ENCODE measurements around the gene NIM1K.

NIM1K gene

GRCh38 chr5:43296835-43297234, 104.8 kb downstream of the NIM1K start:
- H4K12ac ChIP-seq (ENCODE audit: low read depth, low read length), result no peak overlapping the region
- no peak overlapping the region for H2BK120ac ChIP-seq (ENCODE audit: insufficient read depth, low read length, poor library complexity)
- no CpG with 5 or more reads among the region's 2 CpGs for WGBS (ENCODE audit: extremely low coverage, insufficient coverage, insufficient read length)
- no peak overlapping the region for H4K8ac ChIP-seq (ENCODE audit: low read depth, low read length)
- no peak overlapping the region for H4K91ac ChIP-seq (ENCODE audit: low read depth, low read length)
- no peak overlapping the region for H3K23ac ChIP-seq (ENCODE audit: low read length)
- peaks cover 21 to 34% of the 10 kb centered on the region in 2 experiments for H3K36me3 ChIP-seq (ENCODE audit: control insufficient read depth in 1 of 2, insufficient read depth in 2 of 2, low read length in 2 of 2)
- no peak overlapping the region for H2AFZ ChIP-seq (ENCODE audit: insufficient read depth, low read length, poor library complexity)
- H2BK12ac ChIP-seq (ENCODE audit: low read length), result no peak overlapping the region
- H3K9me3 ChIP-seq (ENCODE audit: insufficient read depth, low read depth, low read length), result no peaks in the 10 kb centered on the region
- H2BK5ac ChIP-seq (ENCODE audit: low read depth, low read length, poor library complexity), result no peak overlapping the region
- H3K4me2 ChIP-seq (ENCODE audit: low read length), result no peak overlapping the region
- no peaks in the 10 kb centered on the region for H3K27me3 ChIP-seq (ENCODE audit: insufficient read depth, low read length)
- no peaks in the 10 kb centered on the region for H3K79me2 ChIP-seq (ENCODE audit: control insufficient read depth, insufficient read depth, low read length, poor library complexity)
- DNase-seq, result no peak
- no peak overlapping the region for H2AK5ac ChIP-seq (ENCODE audit: low read length)
- H3K79me1 ChIP-seq (ENCODE audit: low read length), result no peaks in the 10 kb centered on the region
- H3K4ac ChIP-seq (ENCODE audit: low read depth, low read length), result no peak overlapping the region
- no peak overlapping the region for H3K27ac ChIP-seq (ENCODE audit: low read depth, low read length)
- H3K9ac ChIP-seq (ENCODE audit: low read length), result no peak overlapping the region
- no peaks in the 10 kb centered on the region for H3K4me1 ChIP-seq (ENCODE audit: control insufficient read depth in 1 of 2, insufficient read depth in 2 of 2, low read length in 2 of 2)
- no peak overlapping the region for H3K14ac ChIP-seq (ENCODE audit: low read length)
- H3K18ac ChIP-seq (ENCODE audit: low read length), result no peak overlapping the region
- H3K4me3 ChIP-seq (ENCODE audit: low read depth, low read length), result no peak overlapping the region

- WGBS (ENCODE audit: extremely low coverage, insufficient coverage, insufficient read length), result no CpG with 5 or more reads among the region's 5 CpGs
These were observed 106.4 kb downstream of the NIM1K start for GRCh38 chr5:43298443-43298842.

GRCh38 chr5:43300112-43300511, 108.1 kb downstream of the NIM1K start:
- H3K4me1 ChIP-seq (ENCODE audit: control insufficient read depth in 1 of 2, insufficient read depth in 2 of 2, low read length in 2 of 2), result no peaks in the 10 kb centered on the region
- H2BK5ac ChIP-seq (ENCODE audit: low read depth, low read length, poor library complexity), result no peak overlapping the region
- no peak overlapping the region for H4K12ac ChIP-seq (ENCODE audit: low read depth, low read length)
- H3K9me3 ChIP-seq (ENCODE audit: insufficient read depth, low read depth, low read length), result no peaks in the 10 kb centered on the region
- no peak overlapping the region for H3K14ac ChIP-seq (ENCODE audit: low read length)
- peaks cover 4% of the 10 kb centered on the region for H3K79me2 ChIP-seq (ENCODE audit: control insufficient read depth, insufficient read depth, low read length, poor library complexity)
- H3K79me1 ChIP-seq (ENCODE audit: low read length), result no peaks in the 10 kb centered on the region
- no peak overlapping the region for H3K18ac ChIP-seq (ENCODE audit: low read length)
- H3K36me3 ChIP-seq (ENCODE audit: control insufficient read depth in 1 of 2, insufficient read depth in 2 of 2, low read length in 2 of 2), result peaks cover 15 to 23% of the 10 kb centered on the region in 2 experiments
- DNase-seq, result no peak
- WGBS (ENCODE audit: extremely low coverage, insufficient coverage, insufficient read length), result no CpG with 5 or more reads among the region's 1 CpG
- no peak overlapping the region for H3K4me3 ChIP-seq (ENCODE audit: low read depth, low read length)
- H3K27ac ChIP-seq (ENCODE audit: low read depth, low read length), result no peak overlapping the region
- H3K23ac ChIP-seq (ENCODE audit: low read length), result no peak overlapping the region
- H4K8ac ChIP-seq (ENCODE audit: low read depth, low read length), result no peak overlapping the region
- H3K4me2 ChIP-seq (ENCODE audit: low read length), result no peak overlapping the region
- H2AFZ ChIP-seq (ENCODE audit: insufficient read depth, low read length, poor library complexity), result no peak overlapping the region
- H2BK120ac ChIP-seq (ENCODE audit: insufficient read depth, low read length, poor library complexity), result no peak overlapping the region
- H3K27me3 ChIP-seq (ENCODE audit: insufficient read depth, low read length), result no peaks in the 10 kb centered on the region
- H3K9ac ChIP-seq (ENCODE audit: low read length), result no peak overlapping the region
- no peak overlapping the region for H2BK12ac ChIP-seq (ENCODE audit: low read length)
- no peak overlapping the region for H2AK5ac ChIP-seq (ENCODE audit: low read length)
- no peak overlapping the region for H4K91ac ChIP-seq (ENCODE audit: low read depth, low read length)
- peak overlapping the region; percentile 79 for H3K4ac ChIP-seq (ENCODE audit: low read depth, low read length)

More at GRCh38 chr5:43298443-43298842, 106.4 kb downstream of the NIM1K start:
- Histone ChIP-seq H3K4me1 (ENCODE audit: control insufficient read depth in 1 of 2, insufficient read depth in 2 of 2, low read length in 2 of 2) (no peaks in the 10 kb centered on the region), H3K4me2 (ENCODE audit: low read length) (no peak overlapping the region), H2BK5ac (ENCODE audit: low read depth, low read length, poor library complexity) (no peak overlapping the region), H2AK5ac (ENCODE audit: low read length) (no peak overlapping the region), H4K91ac (ENCODE audit: low read depth, low read length) (no peak overlapping the region), H3K79me2 (ENCODE audit: control insufficient read depth, insufficient read depth, low read length, poor library complexity) (peaks cover 4% of the 10 kb centered on the region), H3K4me3 (ENCODE audit: low read depth, low read length) (no peak overlapping the region), H4K12ac (ENCODE audit: low read depth, low read length) (no peak overlapping the region), H4K8ac (ENCODE audit: low read depth, low read length) (no peak overlapping the region), H3K18ac (ENCODE audit: low read length) (no peak overlapping the region), H3K27ac (ENCODE audit: low read depth, low read length) (no peak overlapping the region), H2BK120ac (ENCODE audit: insufficient read depth, low read length, poor library complexity) (no peak overlapping the region), H3K23ac (ENCODE audit: low read length) (no peak overlapping the region), H2BK12ac (ENCODE audit: low read length) (no peak overlapping the region), H3K14ac (ENCODE audit: low read length) (no peak overlapping the region), H3K9ac (ENCODE audit: low read length) (no peak overlapping the region), H3K9me3 (ENCODE audit: insufficient read depth, low read depth, low read length) (no peaks in the 10 kb centered on the region), H3K4ac (ENCODE audit: low read depth, low read length) (peak overlapping the region; percentile 55), H3K36me3 (ENCODE audit: control insufficient read depth in 1 of 2, insufficient read depth in 2 of 2, low read length in 2 of 2) (peaks cover 19 to 29% of the 10 kb centered on the region in 2 experiments), H3K79me1 (ENCODE audit: low read length) (no peaks in the 10 kb centered on the region), H2AFZ (ENCODE audit: insufficient read depth, low read length, poor library complexity) (no peak overlapping the region), H3K27me3 (ENCODE audit: insufficient read depth, low read length) (no peaks in the 10 kb centered on the region)
- no peak for DNase-seq

GRCh38 chr5:43301653-43302091, 109.6 kb downstream of the NIM1K start:
- H3K79me1 ChIP-seq (ENCODE audit: low read length), result no peaks in the 10 kb centered on the region
- H2BK120ac ChIP-seq (ENCODE audit: insufficient read depth, low read length, poor library complexity), result no peak overlapping the region
- H3K9ac ChIP-seq (ENCODE audit: low read length), result no peak overlapping the region
- H4K8ac ChIP-seq (ENCODE audit: low read depth, low read length), result no peak overlapping the region
- no peak overlapping the region for H3K14ac ChIP-seq (ENCODE audit: low read length)
- WGBS (ENCODE audit: extremely low coverage, insufficient coverage, insufficient read length), result no CpG with 5 or more reads among the region's 3 CpGs
- H3K4me3 ChIP-seq (ENCODE audit: low read depth, low read length), result no peak overlapping the region
- H3K79me2 ChIP-seq (ENCODE audit: control insufficient read depth, insufficient read depth, low read length, poor library complexity), result peaks cover 4% of the 10 kb centered on the region
- peak overlapping the region; percentile 78 for H3K23ac ChIP-seq (ENCODE audit: low read length)
- no peak overlapping the region for H2AFZ ChIP-seq (ENCODE audit: insufficient read depth, low read length, poor library complexity)
- H4K91ac ChIP-seq (ENCODE audit: low read depth, low read length), result no peak overlapping the region
- no peaks in the 10 kb centered on the region for H3K4me1 ChIP-seq (ENCODE audit: control insufficient read depth in 1 of 2, insufficient read depth in 2 of 2, low read length in 2 of 2)
- H3K27ac ChIP-seq (ENCODE audit: low read depth, low read length), result no peak overlapping the region
- H3K27me3 ChIP-seq (ENCODE audit: insufficient read depth, low read length), result no peaks in the 10 kb centered on the region
- no peak overlapping the region for H4K12ac ChIP-seq (ENCODE audit: low read depth, low read length)
- no peak overlapping the region for H2BK5ac ChIP-seq (ENCODE audit: low read depth, low read length, poor library complexity)
- no peak overlapping the region for H2BK12ac ChIP-seq (ENCODE audit: low read length)
- no peak overlapping the region for H2AK5ac ChIP-seq (ENCODE audit: low read length)
- H3K4me2 ChIP-seq (ENCODE audit: low read length), result no peak overlapping the region
- no peak overlapping the region for H3K18ac ChIP-seq (ENCODE audit: low read length)
- no peaks in the 10 kb centered on the region for H3K9me3 ChIP-seq (ENCODE audit: insufficient read depth, low read depth, low read length)
- H3K4ac ChIP-seq (ENCODE audit: low read depth, low read length), result peak overlapping the region; percentile 40
- H3K36me3 ChIP-seq (ENCODE audit: control insufficient read depth in 1 of 2, insufficient read depth in 2 of 2, low read length in 2 of 2), result peaks cover 13 to 21% of the 10 kb centered on the region in 2 experiments
- DNase-seq, result no peak

All from trophoblast cell (in vitro differentiated cells and primary cell).